GM20000 (cell line): ENCODE data around the gene C1orf174.

Experiments used
- DNase-seq: peaks from one replicate; pipeline ENCODE4 v3.0.0; 2012; ENCODE audit warnings: low spot score
- CTCF ChIP-seq: IDR thresholded peaks from 2 replicates; pipeline ENCODE4 v1.5.1; 2012; ENCODE audit warnings: mild to moderate bottlenecking, control low read depth; ENCODE audit errors: extremely low read depth, missing control alignments

C1orf174 gene

GRCh38 chr1:3872546-3872945, 27.5 kb downstream of the C1orf174 start:
- TF ChIP-seq CTCF = no peak
- no peak for DNase-seq

- no peak for DNase-seq
- TF ChIP-seq CTCF = no peak
Measured at GRCh38 chr1:3871451-3871805, 28.6 kb downstream of the C1orf174 start.

GRCh38 chr1:3869751-3870301, 30.2 kb downstream of the C1orf174 start:
- DNase-seq = no peak
- no peak for TF ChIP-seq CTCF

- no peak for DNase-seq
- no peak for TF ChIP-seq CTCF
Measured at GRCh38 chr1:3868464-3869006, 31.5 kb downstream of the C1orf174 start.

GRCh38 chr1:3865606-3866160, 34.4 kb downstream of the C1orf174 start:
- no peak for TF ChIP-seq CTCF
- no peak for DNase-seq

- DNase-seq = no peak
Measured at GRCh38 chr1:3864884-3865283, 35.2 kb downstream of the C1orf174 start.

More at GRCh38 chr1:3864884-3865283, 35.2 kb downstream of the C1orf174 start:
- no peak for TF ChIP-seq CTCF
